AG09309 (cell line): ENCODE measurements around the gene MYO1A.

Experiments
- DNase-seq: peaks from one replicate; pipeline ENCODE4 v3.0.0-alpha.2; 2010; ENCODE audit warnings: low read depth
- H3K4me3 ChIP-seq: 2 replicates; pipeline ENCODE4 v1.5.1; 2011; ENCODE audit warnings: mild to moderate bottlenecking, low read depth, low read length, moderate library complexity; ENCODE audit not compliant: control insufficient read depth
- CTCF ChIP-seq: IDR thresholded peaks from 2 replicates; pipeline ENCODE4 v1.5.1; 2011; ENCODE audit warnings: mild to moderate bottlenecking, low read depth, low read length, inconsistent platforms; ENCODE audit not compliant: insufficient read depth, control insufficient read depth; ENCODE audit errors: missing control alignments

MYO1A gene

GRCh38 chr12:57049890-57050289 lies at the start of gene MYO1A:
Gene MYO1A (minus strand): TSS chr12:57050129. CDS start chr12:57048323, 1,806 bp downstream.
- no peak for TF ChIP-seq CTCF
- no peak for DNase-seq
- H3K4me3 ChIP-seq = no peak within 1 kb of the TSS

DNA sequence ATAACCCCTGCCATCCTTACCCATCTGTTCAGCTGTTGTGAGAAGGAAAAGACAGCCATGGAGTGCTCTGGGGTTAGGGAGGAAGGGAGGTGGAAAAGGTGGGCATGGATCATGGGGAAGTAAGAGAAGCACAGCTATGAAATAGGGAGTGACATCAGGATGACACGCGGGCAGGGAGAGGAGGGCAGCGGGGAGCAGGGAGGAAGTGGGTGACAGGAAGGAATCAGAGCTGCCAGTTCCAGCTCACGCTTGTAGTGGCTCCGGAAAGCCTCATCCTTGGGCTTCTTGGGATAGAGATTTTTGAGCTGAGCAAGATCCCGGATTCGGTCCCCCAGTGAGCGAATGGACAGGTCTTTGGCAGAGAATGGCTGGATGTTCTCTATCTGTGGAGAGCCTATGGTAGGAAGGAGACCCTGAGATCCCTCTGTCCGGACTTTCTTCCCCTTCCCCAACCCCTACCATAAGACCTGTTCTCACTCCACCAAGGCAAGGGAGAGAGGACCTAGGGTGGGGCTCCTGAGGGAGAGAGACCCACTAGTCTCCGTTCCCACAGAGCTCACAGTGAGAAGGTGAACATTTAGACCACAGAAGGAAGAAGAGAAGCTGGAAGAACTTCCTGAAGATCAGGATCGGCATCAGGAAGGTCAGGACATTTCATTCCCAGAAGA lies 49.3 kb upstream of the MYO1A start:
- no peak overlapping the region for H3K4me3 ChIP-seq
- TF ChIP-seq CTCF = no peak
- DNase-seq = no peak

GRCh38 chr12:57098546-57098945 lies 48.6 kb upstream of the MYO1A start:
- DNase-seq = no peak
- H3K4me3 ChIP-seq = no peak overlapping the region
- TF ChIP-seq CTCF = no peak

DNA sequence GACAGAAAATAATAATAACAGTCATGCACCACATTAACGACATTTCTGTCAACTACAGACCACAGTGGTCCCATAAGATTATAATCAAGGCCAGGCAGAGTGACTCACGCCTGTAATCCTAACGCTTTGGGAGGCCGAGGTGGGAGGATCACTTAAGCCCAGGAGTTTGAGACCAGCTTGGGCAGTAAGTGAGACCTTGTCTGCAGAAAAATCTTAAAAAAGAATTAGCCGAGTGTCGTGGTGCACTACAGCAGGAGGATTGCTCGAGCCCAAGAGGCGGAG lies 47.6 kb upstream of the MYO1A start:
- DNase-seq = no peak
- H3K4me3 ChIP-seq = no peak overlapping the region
- TF ChIP-seq CTCF = no peak

DNA sequence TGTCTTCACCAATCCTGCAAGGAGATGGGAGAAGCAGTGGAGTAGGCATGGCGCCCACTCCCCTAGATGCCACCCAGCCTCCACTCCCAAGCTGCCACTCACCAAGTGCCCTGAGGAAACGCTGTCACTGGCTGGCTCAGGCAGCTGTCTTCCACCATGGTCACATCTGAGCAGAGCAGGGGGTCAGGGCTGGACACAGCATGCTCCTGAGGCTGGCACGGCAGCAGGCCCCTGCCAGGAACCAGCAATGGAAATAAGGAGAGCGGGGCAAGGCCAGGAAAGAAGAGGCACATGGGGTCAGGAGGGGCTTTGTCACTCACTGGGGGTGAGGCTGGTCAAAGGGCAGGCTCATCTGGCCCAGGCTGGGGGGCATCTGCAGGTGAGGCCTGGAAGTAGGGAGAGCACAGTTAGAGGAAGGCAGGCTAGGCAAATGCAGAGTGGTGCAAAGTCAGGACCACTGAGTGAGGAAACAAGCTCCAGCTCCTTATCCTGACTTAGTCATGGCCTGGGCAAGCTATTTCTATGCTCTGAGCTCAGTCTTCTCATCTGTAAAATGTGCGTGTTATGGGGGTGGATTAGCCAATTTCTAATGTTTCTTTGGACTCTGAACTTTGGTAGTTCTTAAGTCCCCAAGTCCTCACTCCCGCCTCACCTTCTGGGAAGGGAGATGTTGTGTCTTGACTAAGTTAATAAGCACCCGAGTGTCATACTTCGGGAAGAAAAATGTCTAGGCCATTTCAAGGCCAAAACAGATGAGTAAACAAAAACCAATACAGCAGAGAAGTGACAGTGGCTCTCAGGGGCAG lies 47.0 kb upstream of the MYO1A start:
- no peak for DNase-seq
- no peak for TF ChIP-seq CTCF
- H3K4me3 ChIP-seq = no peak overlapping the region

- H3K4me3 ChIP-seq = no peak overlapping the region
- no peak for TF ChIP-seq CTCF
- DNase-seq = no peak
Observed at GRCh38 chr12:57096099-57096572, 46.2 kb upstream of the MYO1A start.

DNA sequence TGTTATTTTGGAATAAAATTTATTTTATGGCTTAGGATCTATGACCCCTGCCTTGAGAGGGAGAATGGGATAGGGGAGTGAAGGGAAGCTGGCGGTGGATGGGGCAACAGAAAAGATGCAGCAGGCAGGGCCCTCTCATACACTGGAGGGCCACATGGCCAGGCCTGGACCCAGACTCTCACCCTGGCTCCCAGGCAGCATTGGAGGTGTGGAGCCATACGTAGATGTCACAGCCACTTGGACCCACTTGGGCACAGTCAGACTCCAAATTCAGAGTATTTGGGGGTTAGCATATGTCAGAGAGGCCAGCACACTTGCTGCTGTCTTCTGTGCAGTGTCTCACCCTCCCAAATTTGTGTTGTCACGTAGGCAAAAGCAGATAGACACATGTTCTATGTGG lies 45.5 kb upstream of the MYO1A start:
- TF ChIP-seq CTCF = no peak
- no peak overlapping the region for H3K4me3 ChIP-seq

More for the DNA sequence above, 45.5 kb upstream of the MYO1A start:
- no peak for DNase-seq
